B cell (primary cell): ENCODE measurements around the gene APLP2.

ENCODE experiments used
- EZH2 ChIP-seq: IDR thresholded peaks from 2 replicates; pipeline ENCODE4 v1.6.1; 2012; ENCODE audit warnings: borderline replicate concordance, low read depth, mild to moderate bottlenecking, moderate library complexity, low read length; ENCODE audit not compliant: insufficient read depth, poor library complexity, severe bottlenecking
- TF ChIP-seq, protein P1 (sequence below): fragments of 200-600 bp; IDR thresholded peaks from one replicate; pipeline ENCODE4 v1.8.0; 2022; ENCODE audit warnings: antibody characterized with exemption, mild to moderate bottlenecking

DNA sequence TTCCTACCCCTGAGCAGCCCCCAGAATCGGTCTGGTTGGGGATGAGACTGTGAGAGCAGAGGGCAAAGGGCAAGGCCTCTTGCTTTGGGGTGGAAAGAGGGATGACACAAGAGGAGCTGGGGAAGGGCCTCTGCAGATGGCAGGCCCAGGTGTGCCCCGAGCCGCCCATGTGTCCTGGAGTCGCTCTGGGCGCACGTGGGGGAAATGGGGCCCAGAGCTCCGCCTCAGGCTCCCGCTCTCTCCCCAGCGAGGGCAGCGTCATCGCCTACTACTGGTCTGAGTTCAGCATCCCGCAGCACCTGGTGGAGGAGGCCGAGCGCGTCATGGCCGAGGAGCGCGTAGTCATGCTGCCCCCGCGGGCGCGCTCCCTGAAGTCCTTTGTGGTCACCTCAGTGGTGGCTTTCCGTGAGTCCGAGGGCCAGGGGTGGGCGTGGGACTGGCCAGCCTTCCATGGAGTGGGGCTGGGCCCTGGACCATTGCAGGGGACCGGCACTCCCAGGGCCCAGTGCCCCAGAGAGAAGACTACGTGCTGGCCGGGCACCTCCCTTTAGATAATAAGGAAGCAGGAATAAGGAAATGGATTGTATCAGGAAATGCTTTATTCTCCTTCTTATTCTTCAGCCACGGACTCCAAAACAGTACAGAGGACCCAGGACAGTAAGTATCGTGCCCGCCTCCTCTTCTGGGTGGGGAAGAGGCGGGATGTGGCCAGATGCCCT lies 120.0 kb downstream of the APLP2 start:
- TF ChIP-seq, protein P1, sequence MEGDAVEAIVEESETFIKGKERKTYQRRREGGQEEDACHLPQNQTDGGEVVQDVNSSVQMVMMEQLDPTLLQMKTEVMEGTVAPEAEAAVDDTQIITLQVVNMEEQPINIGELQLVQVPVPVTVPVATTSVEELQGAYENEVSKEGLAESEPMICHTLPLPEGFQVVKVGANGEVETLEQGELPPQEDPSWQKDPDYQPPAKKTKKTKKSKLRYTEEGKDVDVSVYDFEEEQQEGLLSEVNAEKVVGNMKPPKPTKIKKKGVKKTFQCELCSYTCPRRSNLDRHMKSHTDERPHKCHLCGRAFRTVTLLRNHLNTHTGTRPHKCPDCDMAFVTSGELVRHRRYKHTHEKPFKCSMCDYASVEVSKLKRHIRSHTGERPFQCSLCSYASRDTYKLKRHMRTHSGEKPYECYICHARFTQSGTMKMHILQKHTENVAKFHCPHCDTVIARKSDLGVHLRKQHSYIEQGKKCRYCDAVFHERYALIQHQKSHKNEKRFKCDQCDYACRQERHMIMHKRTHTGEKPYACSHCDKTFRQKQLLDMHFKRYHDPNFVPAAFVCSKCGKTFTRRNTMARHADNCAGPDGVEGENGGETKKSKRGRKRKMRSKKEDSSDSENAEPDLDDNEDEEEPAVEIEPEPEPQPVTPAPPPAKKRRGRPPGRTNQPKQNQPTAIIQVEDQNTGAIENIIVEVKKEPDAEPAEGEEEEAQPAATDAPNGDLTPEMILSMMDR: no peak
- no peak for TF ChIP-seq EZH2
